Caco-2 (cell line): ENCODE data around the gene SEC16A. TPM values are rescaled to one million over a fixed set of nuclear protein-coding genes. Genes with fewer than 3 reads are reported as not detected.

Experiments
- BruUV-seq: library from RNA; stranded (reverse); fragments of 400-500 nt; replicated peaks from 2 replicates; lab custom pipeline; 2021; lab: Mats Ljungman, UMichigan
- CTCF ChIA-PET: fragments of 300-600 bp; sonication (Branson Sonifier 250); formaldehyde crosslinking; loops from one replicate; lab custom pipeline; 2022; ENCODE audit warnings: antibody characterized with exemption; lab: Charles Lee
- POLR2A ChIA-PET: fragments of 300-600 bp; sonication (Branson Sonifier 250); formaldehyde crosslinking; loops from one replicate; lab custom pipeline; 2022; ENCODE audit warnings: antibody characterized with exemption; lab: Charles Lee
- DNase-seq, 2 experiments: peaks; one replicate each; pipeline versions ENCODE4 v3.0.0 to v3.0.0-alpha.2; 2020 to 2022
- H3K27me3 ChIP-seq: replicated peaks from 2 replicates; pipeline ENCODE4 v1.6.0; 2011; ENCODE audit warnings: low read length; ENCODE audit not compliant: control insufficient read depth, insufficient read depth
- H3K36me3 ChIP-seq: 2 replicates; pipeline ENCODE4 v1.5.1; 2011; ENCODE audit warnings: low read length; ENCODE audit not compliant: control insufficient read depth, insufficient read depth
- H3K4me1 ChIP-seq: fragments of 250-450 bp; sonication (Bioruptor Pico); 2 replicates; pipeline ENCODE4 v1.5.1; 2020; ENCODE audit warnings: mild to moderate bottlenecking
- H3K4me3 ChIP-seq: 2 replicates; pipeline ENCODE4 v1.5.1; 2011; ENCODE audit warnings: low read depth, mild to moderate bottlenecking, control low read depth, low read length
- H3K9me3 ChIP-seq: fragments of 250-450 bp; sonication (Bioruptor Pico); 2 replicates; pipeline ENCODE4 v1.5.1; 2020; ENCODE audit warnings: mild to moderate bottlenecking, moderate library complexity
- H3K27ac Mint-ChIP-seq: one replicate; pipeline ENCODE4 v1.8.0; 2022; ENCODE audit warnings: mixed read lengths; ENCODE audit not compliant: unreplicated experiment
- H3K27me3 Mint-ChIP-seq: one replicate; pipeline ENCODE4 v1.8.0; 2022; ENCODE audit warnings: mixed read lengths; ENCODE audit not compliant: insufficient read depth, unreplicated experiment
- H3K36me3 Mint-ChIP-seq: one replicate; pipeline ENCODE4 v1.8.0; 2022; ENCODE audit warnings: mild to moderate bottlenecking, mixed read lengths; ENCODE audit not compliant: insufficient read depth, unreplicated experiment
- H3K4me1 Mint-ChIP-seq: one replicate; pipeline ENCODE4 v1.8.0; 2022; ENCODE audit warnings: low read depth, mixed read lengths; ENCODE audit not compliant: unreplicated experiment
- H3K4me3 Mint-ChIP-seq: one replicate; pipeline ENCODE4 v1.8.0; 2022; ENCODE audit warnings: mild to moderate bottlenecking, moderate library complexity, mixed read lengths; ENCODE audit not compliant: unreplicated experiment
- H3K9me3 Mint-ChIP-seq: one replicate; pipeline ENCODE4 v1.8.0; 2022; ENCODE audit warnings: mixed read lengths; ENCODE audit not compliant: unreplicated experiment
- intact Hi-C: fragments of 100-400 bp; cut with micrococcal nuclease; formaldehyde crosslinking; loops from one replicate; pipeline ENCODE4 v1.10.0; 2022; ENCODE audit not compliant: unreplicated experiment
- total RNA-seq: library from RNA; stranded (reverse); gene quantifications from 2 replicates; pipeline ENCODE4 v1.2.3, GENCODE V29; 2022
- TF ChIP-seq, protein P1 (sequence below), 2 experiments: fragments of 200-600 bp in 1 of 2; IDR thresholded peaks; 1 replicate in 1 of 2; 2 replicates in 1 of 2; pipeline versions ENCODE4 v1.5.1 to v1.8.0; 2011 to 2022; ENCODE audit warnings: antibody characterized with exemption in 1 of 2, control low read depth in 1 of 2, inconsistent platforms in 1 of 2, low read depth in 1 of 2, low read length in 1 of 2, mild to moderate bottlenecking in 1 of 2, moderate library complexity in 1 of 2; ENCODE audit not compliant: insufficient read depth in 1 of 2, severe bottlenecking in 1 of 2, unreplicated experiment in 1 of 2

SEC16A gene
- total RNA-seq, 1 experiment from 2014 or later = 76.4 TPM

DNA sequence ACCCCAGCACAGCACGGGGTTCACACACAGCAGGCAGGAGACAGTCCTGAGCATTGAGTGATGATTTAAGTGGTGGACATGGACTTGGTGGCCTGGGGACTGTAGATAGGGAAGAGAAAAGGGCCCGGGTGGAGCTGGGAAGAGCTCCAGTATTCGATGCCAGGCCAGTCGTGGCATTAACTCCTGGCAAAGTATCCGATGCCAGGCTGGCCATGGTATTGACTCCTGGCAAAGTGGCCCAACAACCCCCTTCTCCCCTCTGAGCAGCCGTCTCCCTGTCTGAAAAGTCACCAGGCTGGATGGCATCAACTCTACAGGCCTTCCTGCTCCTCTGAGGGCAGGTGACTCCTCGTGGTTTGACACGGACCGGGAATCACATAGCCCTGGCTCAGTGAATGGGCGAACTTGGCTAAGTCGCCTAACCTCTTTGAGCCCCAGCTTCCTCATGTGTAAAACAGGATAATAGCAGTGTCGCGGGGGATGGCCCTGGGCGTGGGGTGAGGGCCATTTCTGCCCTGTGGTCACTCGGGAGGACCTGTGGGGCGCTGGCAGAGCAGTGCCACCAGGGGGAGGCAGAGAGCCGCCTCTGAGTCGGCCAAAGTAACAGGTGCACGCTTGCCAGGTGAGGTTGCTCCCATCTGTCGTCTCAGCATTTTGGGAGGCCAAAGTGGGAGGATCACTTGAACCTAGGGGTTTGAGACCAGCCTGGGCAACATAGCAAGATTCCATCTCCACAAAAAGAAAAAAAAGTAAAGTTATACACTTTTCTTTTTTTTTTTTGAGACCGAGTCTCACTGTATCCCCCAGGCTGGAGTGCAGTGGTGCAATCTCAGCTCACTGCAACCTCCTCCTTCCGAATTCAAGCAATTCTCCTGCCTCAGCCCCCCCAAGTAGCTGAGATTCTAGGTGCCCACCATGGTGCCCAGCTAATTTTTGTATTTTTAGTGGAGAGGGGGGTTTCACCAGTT is 5.7 kb upstream of the SEC16A start:
- intact Hi-C loops = loop anchor here (5.0 kb wide), 1 partner anchor 59 kb away; the partner anchor contains the start of gene NOTCH1
- CTCF ChIA-PET = interaction anchor here (0.6 to 7.7 kb wide), 6 partner anchors 18 to 205 kb away, joined by 3 to 140 read pairs (median 6); no protein-coding TSS in a partner anchor
- no TSS peak for BruUV-seq
- H3K9me3 Mint-ChIP-seq = no peaks in the 10 kb centered on the region
- H3K36me3 Mint-ChIP-seq = peaks cover 4% of the 10 kb centered on the region
- no peaks in the 10 kb centered on the region for H3K27me3 Mint-ChIP-seq
- H3K4me3 Mint-ChIP-seq = no peak overlapping the region
- TF ChIP-seq, protein P1, sequence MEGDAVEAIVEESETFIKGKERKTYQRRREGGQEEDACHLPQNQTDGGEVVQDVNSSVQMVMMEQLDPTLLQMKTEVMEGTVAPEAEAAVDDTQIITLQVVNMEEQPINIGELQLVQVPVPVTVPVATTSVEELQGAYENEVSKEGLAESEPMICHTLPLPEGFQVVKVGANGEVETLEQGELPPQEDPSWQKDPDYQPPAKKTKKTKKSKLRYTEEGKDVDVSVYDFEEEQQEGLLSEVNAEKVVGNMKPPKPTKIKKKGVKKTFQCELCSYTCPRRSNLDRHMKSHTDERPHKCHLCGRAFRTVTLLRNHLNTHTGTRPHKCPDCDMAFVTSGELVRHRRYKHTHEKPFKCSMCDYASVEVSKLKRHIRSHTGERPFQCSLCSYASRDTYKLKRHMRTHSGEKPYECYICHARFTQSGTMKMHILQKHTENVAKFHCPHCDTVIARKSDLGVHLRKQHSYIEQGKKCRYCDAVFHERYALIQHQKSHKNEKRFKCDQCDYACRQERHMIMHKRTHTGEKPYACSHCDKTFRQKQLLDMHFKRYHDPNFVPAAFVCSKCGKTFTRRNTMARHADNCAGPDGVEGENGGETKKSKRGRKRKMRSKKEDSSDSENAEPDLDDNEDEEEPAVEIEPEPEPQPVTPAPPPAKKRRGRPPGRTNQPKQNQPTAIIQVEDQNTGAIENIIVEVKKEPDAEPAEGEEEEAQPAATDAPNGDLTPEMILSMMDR (IDR thresholded peaks at IDR 0.05; ENCODE audit: insufficient read depth in 1 of 2, low read depth in 1 of 2, low read length in 1 of 2, severe bottlenecking in 1 of 2, unreplicated experiment in 1 of 2) = peak; percentile 95
- H3K9me3 ChIP-seq = no peaks in the 10 kb centered on the region
- peaks cover 8% of the 10 kb centered on the region for H3K4me1 ChIP-seq
- no peaks in the 10 kb centered on the region for H3K36me3 ChIP-seq
- H3K27ac Mint-ChIP-seq = no peak overlapping the region
- DNase-seq = peak; percentile 73 to 87
- H3K27me3 ChIP-seq = no peaks in the 10 kb centered on the region
- POLR2A ChIA-PET = interaction anchor here (0.5 kb wide), 1 partner anchor 118 kb away, joined by 3 read pairs; no protein-coding TSS in a partner anchor
- no peaks in the 10 kb centered on the region for H3K4me1 Mint-ChIP-seq
- no peak overlapping the region for H3K4me3 ChIP-seq

DNA sequence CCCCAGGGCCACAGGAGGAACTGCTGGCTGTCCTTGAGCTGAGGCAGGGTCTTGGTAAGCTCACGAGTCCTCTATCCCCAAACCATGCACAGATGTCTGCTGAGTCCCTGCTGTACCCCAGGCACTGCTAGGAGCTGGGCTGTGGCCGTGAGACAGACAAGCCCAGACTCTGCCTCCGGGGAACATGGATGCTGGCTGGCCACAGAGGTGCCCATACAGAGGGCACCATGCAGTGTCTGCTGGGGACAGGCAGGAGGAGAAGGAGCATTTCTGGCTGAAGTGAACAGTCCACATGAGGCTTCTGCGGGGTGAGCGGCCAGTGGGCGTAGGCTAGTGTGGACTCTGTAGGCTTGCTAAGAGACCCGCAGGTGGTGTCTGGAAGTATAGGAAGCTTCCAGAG is 4.8 kb upstream of the SEC16A start:
- Mint-ChIP-seq H3K36me3 (peaks cover 13% of the 10 kb centered on the region), H3K27ac (no peak overlapping the region), H3K4me1 (no peaks in the 10 kb centered on the region), H3K9me3 (no peaks in the 10 kb centered on the region), H3K4me3 (no peak overlapping the region), H3K27me3 (no peaks in the 10 kb centered on the region)
- intact Hi-C loops = loop anchor here (5.0 kb wide), 1 partner anchor 60 kb away; the partner anchor contains the start of gene NOTCH1
- H3K36me3 ChIP-seq = no peaks in the 10 kb centered on the region
- H3K4me3 ChIP-seq = no peak overlapping the region
- ChIA-PET CTCF (interaction anchor here (1.4 to 7.7 kb wide), 3 partner anchors 139 to 147 kb away, joined by 8 to 140 read pairs (median 15); no protein-coding TSS in a partner anchor), POLR2A (interaction anchor here (0.6 kb wide), 1 partner anchor 138 kb away, joined by 3 read pairs; no protein-coding TSS in a partner anchor)
- no peaks in the 10 kb centered on the region for H3K9me3 ChIP-seq
- TF ChIP-seq, protein P1 (IDR thresholded peaks at IDR 0.05; ENCODE audit: insufficient read depth in 1 of 2, low read depth in 1 of 2, low read length in 1 of 2, severe bottlenecking in 1 of 2, unreplicated experiment in 1 of 2) = no peak
- H3K27me3 ChIP-seq = no peaks in the 10 kb centered on the region
- no TSS peak for BruUV-seq
- DNase-seq = no peak
- H3K4me1 ChIP-seq = peaks cover 8% of the 10 kb centered on the region
